SK-N-SH (cell line): ENCODE measurements around the gene COP1. TPM values are rescaled to one million over a fixed set of nuclear protein-coding genes. Genes with fewer than 3 reads are reported as not detected.

ENCODE experiments used
- CTCF ChIA-PET: fragments of 300-600, 350-600 bp; formaldehyde crosslinking; extraction: SDS; loops from one replicate; lab custom pipeline; 2021; lab: Yijun Ruan, JAX
- POLR2A ChIA-PET: fragments of 350-600 bp; sonication (Branson Sonifier 250); formaldehyde crosslinking; extraction: SDS; loops from one replicate; lab custom pipeline; 2020; ENCODE audit warnings: antibody characterized with exemption, inconsistent platforms; lab: Yijun Ruan, JAX
- DNase-seq: peaks from one replicate; pipeline ENCODE4 v3.0.0; 2012
- H2AFZ ChIP-seq: fragments of 200-600 bp; sonication (generic); 2 replicates; pipeline ENCODE4 v1.8.1; 2016; ENCODE audit warnings: antibody characterized with exemption, mild to moderate bottlenecking, low read depth
- H3F3A ChIP-seq: fragments of 200-600 bp; sonication (generic); replicated peaks from 2 replicates; pipeline ENCODE3; 2016; ENCODE audit warnings: antibody characterized with exemption, mild to moderate bottlenecking; ENCODE audit not compliant: insufficient read depth
- H3K27ac ChIP-seq, 2 experiments: fragments of 200-500 bp in 1 of 2; fragments of 200-600 bp in 1 of 2; sonication (Bioruptor generic) in 1 of 2; sonication (generic), shearing (Covaris generic) in 1 of 2; 2 replicates each; pipeline versions ENCODE4 v1.5.1 to v1.6.1; 2014 to 2016; ENCODE audit warnings: low read depth in 2 of 2, inconsistent platforms in 1 of 2, low read length in 1 of 2, mild to moderate bottlenecking in 1 of 2, mixed read lengths in 1 of 2
- H3K27me3 ChIP-seq: fragments of 200-600 bp; sonication (generic), shearing (Covaris generic); 2 replicates; pipeline ENCODE4 v1.6.1; 2016; ENCODE audit warnings: mixed run types; ENCODE audit not compliant: insufficient read depth
- H3K36me3 ChIP-seq, 2 experiments: fragments of 200-500 bp in 1 of 2; fragments of 200-600 bp in 1 of 2; sonication (Bioruptor generic) in 1 of 2; sonication (generic) in 1 of 2; replicated peaks in 1 of 2; 2 replicates each; pipeline versions ENCODE3 to v1.5.1; 2014 to 2016; ENCODE audit warnings: low read length in 1 of 2, mild to moderate bottlenecking in 1 of 2; ENCODE audit not compliant: insufficient read depth in 2 of 2, control insufficient read depth in 1 of 2
- H3K4me1 ChIP-seq, 2 experiments: fragments of 200-500 bp in 1 of 2; fragments of 200-600 bp in 1 of 2; sonication (Bioruptor generic) in 1 of 2; sonication (generic), shearing (Covaris generic) in 1 of 2; 2 replicates each; pipeline versions ENCODE4 v1.5.1 to v1.6.1; 2014 to 2016; ENCODE audit warnings: low read depth in 1 of 2, low read length in 1 of 2, mixed run types in 1 of 2; ENCODE audit not compliant: insufficient read depth in 2 of 2, control insufficient read depth in 1 of 2
- H3K4me2 ChIP-seq: fragments of 200-600 bp; sonication (generic), shearing (Covaris generic); 2 replicates; pipeline ENCODE4 v1.6.1; 2017; ENCODE audit warnings: mixed run types
- H3K4me3 ChIP-seq, 2 experiments: fragments of 200-500 bp in 1 of 2; fragments of 200-600 bp in 1 of 2; sonication (Bioruptor generic) in 1 of 2; sonication (generic), shearing (Covaris generic) in 1 of 2; 2 replicates each; pipeline versions ENCODE4 v1.5.1 to v1.8.1; 2014 to 2016; ENCODE audit warnings: low read depth in 2 of 2, inconsistent platforms in 1 of 2, low read length in 1 of 2, mild to moderate bottlenecking in 1 of 2, mixed read lengths in 1 of 2, moderate library complexity in 1 of 2
- H3K79me2 ChIP-seq: fragments of 200-600 bp; sonication (generic); 2 replicates; pipeline ENCODE4 v1.8.1; 2017; ENCODE audit warnings: mild to moderate bottlenecking; ENCODE audit not compliant: insufficient read depth
- H3K9ac ChIP-seq: fragments of 200-600 bp; sonication (generic); 2 replicates; pipeline ENCODE4 v1.6.1; 2017; ENCODE audit warnings: mixed run types
- H3K9me2 ChIP-seq: fragments of 200-600 bp; sonication (generic); 2 replicates; pipeline ENCODE4 v1.6.1; 2017; ENCODE audit warnings: mixed run types
- H3K9me3 ChIP-seq: fragments of 200-600 bp; sonication (generic); 2 replicates; pipeline ENCODE4 v1.6.1; 2017; ENCODE audit warnings: mixed run types, mild to moderate bottlenecking, moderate library complexity
- H4K20me1 ChIP-seq: fragments of 200-600 bp; sonication (generic); 2 replicates; pipeline ENCODE4 v1.6.1; 2017; ENCODE audit warnings: mild to moderate bottlenecking, mixed run types; ENCODE audit not compliant: insufficient read depth
- FOSL2 ChIP-seq: IDR thresholded peaks from 2 replicates; pipeline ENCODE4 v1.4.0; 2012; ENCODE audit warnings: low read depth, mild to moderate bottlenecking, moderate library complexity, borderline replicate concordance
- FOXJ3 ChIP-seq: sonication (generic); formaldehyde crosslinking; IDR thresholded peaks from 2 replicates; pipeline ENCODE4 v1.5.1; 2020; ENCODE audit warnings: mild to moderate bottlenecking, missing genetic modification reagents
- MAX ChIP-seq: IDR thresholded peaks from 2 replicates; pipeline ENCODE4 v1.4.0; 2012; ENCODE audit warnings: low read depth
- MEF2A ChIP-seq: IDR thresholded peaks from 2 replicates; pipeline ENCODE4 v1.4.0; 2012; ENCODE audit warnings: low read depth, borderline replicate concordance
- MXI1 ChIP-seq: IDR thresholded peaks from 2 replicates; pipeline ENCODE4 v1.6.1; 2012; ENCODE audit warnings: mild to moderate bottlenecking, low read depth, low read length, improper control_type of control experiment
- NRF1 ChIP-seq: IDR thresholded peaks from 2 replicates; pipeline ENCODE4 v1.6.1; 2012; ENCODE audit warnings: low read depth, mild to moderate bottlenecking, low read length
- PBX3 ChIP-seq: IDR thresholded peaks from 2 replicates; pipeline ENCODE4; 2012
- POLR2AphosphoS5 ChIP-seq: IDR thresholded peaks from 2 replicates; pipeline ENCODE4 v1.6.1; 2012; ENCODE audit warnings: low read depth, low read length
- RAD21 ChIP-seq: IDR thresholded peaks from 2 replicates; pipeline ENCODE4 v1.6.1; 2012; ENCODE audit warnings: mild to moderate bottlenecking, low read length
- RCOR1 ChIP-seq: fragments of 150-350 bp; IDR thresholded peaks from 2 replicates; pipeline ENCODE4 v1.6.1; 2017; ENCODE audit warnings: antibody characterized with exemption, low read length
- REST ChIP-seq: IDR thresholded peaks from 2 replicates; pipeline ENCODE4 v1.6.1; 2012; ENCODE audit warnings: mild to moderate bottlenecking, low read depth, low read length, moderate library complexity
- RFX5 ChIP-seq: IDR thresholded peaks from 2 replicates; pipeline ENCODE4 v1.6.1; 2012; ENCODE audit warnings: mild to moderate bottlenecking, improper control_type of control experiment, low read length
- RXRA ChIP-seq: IDR thresholded peaks from 2 replicates; pipeline ENCODE4 v1.4.0; 2012; ENCODE audit warnings: low read depth, mild to moderate bottlenecking, borderline replicate concordance
- SMC3 ChIP-seq: IDR thresholded peaks from 2 replicates; pipeline ENCODE4 v1.6.1; 2012; ENCODE audit warnings: low read depth, low read length, improper control_type of control experiment
- TAF1 ChIP-seq: IDR thresholded peaks from 2 replicates; pipeline ENCODE4 v1.6.1; 2012; ENCODE audit warnings: low read depth, mild to moderate bottlenecking, low read length, moderate library complexity, borderline replicate concordance
- TCF12 ChIP-seq: IDR thresholded peaks from 2 replicates; pipeline ENCODE4 v1.4.0; 2012
- YY1 ChIP-seq: IDR thresholded peaks from 2 replicates; pipeline ENCODE4 v1.4.0; 2012; ENCODE audit warnings: low read depth, mild to moderate bottlenecking
- ZBTB33 ChIP-seq: IDR thresholded peaks from 2 replicates; pipeline ENCODE4 v1.4.0; 2012; ENCODE audit warnings: low read depth, borderline replicate concordance
- WGBS: methylation state at CpG from one replicate; pipeline ENCODE4 v1.1.6; 2017; ENCODE audit warnings: low lambda C conversion rate; 5-methylcytosine and 5-hydroxymethylcytosine counted together
- polyA plus RNA-seq, 3 experiments: library from polyadenylated mRNA; depleted of rRNA; stranded (reverse); fragments of >200 nt; gene quantifications; 2 replicates each; pipeline ENCODE4 v1.2.3, GENCODE V29; 2012
- TF ChIP-seq, protein P1 (sequence below): IDR thresholded peaks from 2 replicates; pipeline ENCODE4 v1.4.0; 2012; ENCODE audit warnings: low read depth, borderline replicate concordance

Gene COP1
- polyA plus RNA-seq, 1 of the 3 experiments (the other 2 are of a cell fraction) = 10.3 TPM

GRCh38 chr1:176225911-176226310, 18.8 kb upstream of the COP1 start:
- H3K9me3 ChIP-seq = no peaks in the 10 kb centered on the region
- no peaks in the 10 kb centered on the region for H3F3A ChIP-seq
- H3K4me1 ChIP-seq = no peaks in the 10 kb centered on the region
- ChIA-PET CTCF (no interaction called here), POLR2A (no interaction called here)
- H3K4me3 ChIP-seq = no peak overlapping the region
- WGBS = 92% methylated on average over 2 of the region's 2 CpGs
- no peak overlapping the region for H3K27ac ChIP-seq
- no peaks in the 10 kb centered on the region for H3K36me3 ChIP-seq
- no peak overlapping the region for H3K9ac ChIP-seq
- no peak for DNase-seq
- no peaks in the 10 kb centered on the region for H3K9me2 ChIP-seq
- no peak overlapping the region for H2AFZ ChIP-seq
- no peaks in the 10 kb centered on the region for H4K20me1 ChIP-seq
- H3K27me3 ChIP-seq = no peaks in the 10 kb centered on the region
- no peaks in the 10 kb centered on the region for H3K79me2 ChIP-seq
- TF ChIP-seq TCF12 (no peak), SMC3 (no peak), ZBTB33 (no peak), PBX3 (no peak)
- H3K4me2 ChIP-seq = no peak overlapping the region

DNA sequence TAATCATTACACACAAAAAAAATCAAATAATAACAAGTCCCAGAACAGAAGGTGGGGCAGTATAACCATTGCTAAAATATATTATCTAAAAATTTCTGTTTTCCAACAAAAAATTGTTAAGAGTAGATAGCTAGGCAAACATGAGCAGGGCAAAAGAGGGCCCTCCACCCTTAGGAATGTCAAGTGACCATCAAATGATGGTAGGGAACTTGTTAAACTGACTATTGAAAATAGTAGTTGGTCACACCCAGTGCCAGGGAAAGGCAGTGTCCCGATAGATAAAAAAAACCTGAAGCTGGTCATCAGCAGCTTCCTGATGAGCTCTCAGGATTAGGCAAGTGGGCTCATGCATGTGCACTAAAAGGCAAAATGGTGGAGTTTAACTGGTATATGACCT, 18.4 kb upstream of the COP1 start:
- Histone ChIP-seq H3K9ac (no peak overlapping the region), H3K27me3 (no peaks in the 10 kb centered on the region), H3K4me2 (no peak overlapping the region), H3K4me1 (no peaks in the 10 kb centered on the region), H3K9me2 (no peaks in the 10 kb centered on the region), H2AFZ (no peak overlapping the region), H3K4me3 (no peak overlapping the region), H3K9me3 (no peaks in the 10 kb centered on the region), H3K27ac (no peak overlapping the region), H3K36me3 (no peaks in the 10 kb centered on the region), H3F3A (no peaks in the 10 kb centered on the region), H3K79me2 (no peaks in the 10 kb centered on the region), H4K20me1 (no peaks in the 10 kb centered on the region)
- CTCF ChIA-PET = interaction anchor here (0.7 kb wide), 1 partner anchor 18 kb away, joined by 3 read pairs; no protein-coding TSS in a partner anchor
- POLR2A ChIA-PET = no interaction called here
- WGBS = 83% methylated on average over 1 of the region's 1 CpG
- no peak for DNase-seq
- TF ChIP-seq MAX = no peak
- no peak for TF ChIP-seq RAD21
- TF ChIP-seq REST = no peak
- no peak for TF ChIP-seq RCOR1
- no peak for TF ChIP-seq YY1
- no peak for TF ChIP-seq RFX5
- TF ChIP-seq RXRA = no peak
- no peak for TF ChIP-seq FOSL2
- TF ChIP-seq, protein P1, sequence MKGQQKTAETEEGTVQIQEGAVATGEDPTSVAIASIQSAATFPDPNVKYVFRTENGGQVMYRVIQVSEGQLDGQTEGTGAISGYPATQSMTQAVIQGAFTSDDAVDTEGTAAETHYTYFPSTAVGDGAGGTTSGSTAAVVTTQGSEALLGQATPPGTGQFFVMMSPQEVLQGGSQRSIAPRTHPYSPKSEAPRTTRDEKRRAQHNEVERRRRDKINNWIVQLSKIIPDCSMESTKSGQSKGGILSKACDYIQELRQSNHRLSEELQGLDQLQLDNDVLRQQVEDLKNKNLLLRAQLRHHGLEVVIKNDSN = no peak
- no peak for TF ChIP-seq POLR2AphosphoS5
- TF ChIP-seq TAF1 = no peak
- TF ChIP-seq MXI1 = no peak
- no peak for TF ChIP-seq ZBTB33
- TF ChIP-seq MEF2A = no peak
- TF ChIP-seq FOXJ3 (CRISPR knock-in tag) = no peak
- no peak for TF ChIP-seq NRF1
